GM18511 (cell line): ENCODE data around the gene SFTPD.
"Not testable (repeated sequence)": the region's sequence is repeated elsewhere in the genome, so short reads cannot be mapped to it uniquely, and the experiment has no call there.

Experiments used
- ATAC-seq: cut with Tn5 transposase; IDR thresholded peaks from one replicate; pipeline ENCODE4 v1.9.1; 2021; ENCODE audit warnings: mild to moderate bottlenecking, moderate library complexity; ENCODE audit not compliant: unreplicated experiment

The SFTPD gene

GRCh38 chr10:79927111-79927828 is 21.6 kb downstream of the SFTPD start:
- no peak for ATAC-seq

GRCh38 chr10:79926037-79926436 is 22.9 kb downstream of the SFTPD start:
- ATAC-seq = no peak

GRCh38 chr10:79925614-79926013 is 23.3 kb downstream of the SFTPD start:
- no peak for ATAC-seq

DNA sequence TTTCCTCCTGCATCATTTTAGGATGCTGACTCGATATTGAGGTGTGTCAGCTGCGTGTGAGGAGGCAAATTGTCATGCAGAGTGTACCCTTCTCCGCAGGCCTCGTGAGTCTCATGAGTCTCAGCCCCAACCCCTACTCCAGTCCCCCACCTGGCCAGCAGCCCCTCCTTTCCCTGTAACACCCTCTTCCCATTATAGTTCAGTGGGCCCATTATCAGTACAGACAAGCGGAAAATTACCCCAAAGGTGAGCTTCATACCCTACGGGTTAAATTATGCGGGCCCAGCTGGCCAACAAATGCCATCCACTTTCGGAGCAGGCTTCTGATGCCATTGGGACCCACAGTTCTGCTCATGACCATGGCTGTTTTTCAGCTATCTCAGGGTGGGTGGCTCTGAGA is 25.2 kb downstream of the SFTPD start:
- ATAC-seq = no peak

GRCh38 chr10:79923145-79923544 is 25.8 kb downstream of the SFTPD start:
- no peak for ATAC-seq

- ATAC-seq = not testable (repeated sequence)
These were observed 26.9 kb downstream of the SFTPD start for GRCh38 chr10:79922011-79922412.

DNA sequence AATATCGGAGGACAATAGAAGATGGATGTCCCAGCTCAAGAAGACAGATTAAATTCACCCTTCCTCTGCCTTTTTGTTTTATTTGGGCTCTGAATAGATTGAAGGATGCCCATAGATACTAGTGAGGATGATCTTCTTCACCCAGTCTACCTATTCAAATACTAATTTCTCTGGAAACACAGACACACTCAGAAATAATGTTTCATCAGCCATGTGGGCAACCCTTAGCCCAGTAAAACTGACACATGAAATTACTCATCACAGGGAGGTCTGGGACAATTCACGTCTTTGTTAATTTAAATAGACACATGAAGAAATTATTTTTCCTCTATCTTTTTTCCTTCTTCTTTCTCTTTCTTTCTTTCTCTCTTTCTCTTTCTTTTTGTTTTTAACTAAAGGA is 33.1 kb downstream of the SFTPD start:
- ATAC-seq = not testable (repeated sequence)

GRCh38 chr10:79914512-79914911 is 34.4 kb downstream of the SFTPD start:
- not testable (repeated sequence) for ATAC-seq

DNA sequence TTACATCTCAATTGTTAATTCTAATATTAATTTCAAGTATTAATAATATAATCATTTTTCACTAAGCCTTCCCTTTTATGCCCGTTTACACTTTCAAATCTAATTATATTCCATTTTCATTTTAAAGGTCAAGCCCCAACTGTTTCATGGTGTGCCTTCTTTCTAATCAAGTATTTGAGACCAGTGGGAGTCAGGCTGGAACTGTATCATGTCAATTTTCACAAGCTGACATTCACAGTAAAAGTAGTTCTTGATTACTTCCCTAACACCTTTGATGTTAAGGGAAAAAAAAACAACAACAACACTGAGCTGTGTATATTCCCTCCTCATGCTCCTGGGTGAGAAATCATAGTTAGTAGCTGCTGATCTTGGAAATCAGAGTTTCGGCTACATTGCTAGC is 38.1 kb downstream of the SFTPD start:
- ATAC-seq = no peak

DNA sequence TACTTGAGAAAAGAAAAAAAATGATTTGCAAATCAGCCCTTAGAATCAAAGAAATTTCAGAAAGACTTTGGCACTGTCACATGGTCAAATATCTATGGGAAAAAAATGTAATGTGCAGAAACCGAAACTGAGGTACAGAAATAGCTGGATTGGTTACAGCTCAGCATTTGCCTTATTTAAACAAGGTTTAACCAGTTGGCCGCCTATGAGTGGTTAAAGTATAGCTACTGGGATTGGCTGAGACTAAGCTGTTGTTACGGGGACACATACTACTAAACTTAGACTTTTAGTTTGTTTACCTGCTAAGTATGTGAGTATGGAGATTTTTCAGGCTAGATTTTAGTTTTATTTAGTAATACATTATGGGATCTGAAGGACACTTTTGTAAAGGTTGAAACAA is 38.6 kb downstream of the SFTPD start:
- no peak for ATAC-seq

DNA sequence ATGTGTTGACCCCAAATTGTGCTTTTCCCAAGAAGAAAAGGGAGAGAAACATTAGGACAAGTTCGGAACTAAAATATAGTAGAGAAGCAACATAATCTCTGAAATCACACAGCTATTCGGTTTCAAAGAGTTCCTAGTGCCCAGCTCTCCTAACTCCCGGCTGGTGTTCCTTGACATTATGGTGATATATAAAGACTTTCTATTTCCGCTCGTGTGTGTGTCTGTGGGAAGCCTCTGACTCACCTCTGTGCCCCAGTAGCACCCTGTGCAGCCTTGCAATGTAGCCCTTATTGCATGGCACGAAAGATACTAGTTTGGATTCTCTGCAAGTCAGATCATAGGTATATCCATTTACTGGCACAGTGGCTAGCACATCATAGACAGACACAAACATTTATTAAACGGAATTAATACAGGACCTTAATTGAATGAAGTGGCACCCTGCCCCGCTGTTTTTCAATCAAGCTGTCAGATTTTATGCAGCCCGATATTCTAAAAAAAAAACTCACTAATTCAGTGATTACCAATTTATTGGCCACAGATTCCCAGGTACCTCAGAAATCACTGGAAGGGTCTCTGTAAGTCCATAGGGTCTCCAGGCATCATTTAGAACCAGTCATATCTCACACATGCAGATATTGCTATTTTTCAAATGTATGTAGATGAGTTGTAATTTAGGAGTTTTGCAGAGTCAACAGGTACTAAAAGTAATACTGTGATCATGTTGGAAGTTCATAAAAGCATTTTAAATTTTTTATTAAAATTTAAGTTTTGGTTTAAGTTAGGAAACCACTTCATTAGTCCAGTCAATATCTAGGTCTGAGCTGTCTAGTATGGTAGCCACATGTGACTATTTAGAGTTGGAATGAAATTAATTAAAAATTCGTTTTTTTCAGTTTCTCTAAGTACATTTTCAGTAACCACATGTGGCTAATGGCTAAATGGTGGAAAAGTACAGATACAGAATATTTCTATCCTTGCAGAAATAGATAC is 43.3 kb downstream of the SFTPD start:
- no peak for ATAC-seq

DNA sequence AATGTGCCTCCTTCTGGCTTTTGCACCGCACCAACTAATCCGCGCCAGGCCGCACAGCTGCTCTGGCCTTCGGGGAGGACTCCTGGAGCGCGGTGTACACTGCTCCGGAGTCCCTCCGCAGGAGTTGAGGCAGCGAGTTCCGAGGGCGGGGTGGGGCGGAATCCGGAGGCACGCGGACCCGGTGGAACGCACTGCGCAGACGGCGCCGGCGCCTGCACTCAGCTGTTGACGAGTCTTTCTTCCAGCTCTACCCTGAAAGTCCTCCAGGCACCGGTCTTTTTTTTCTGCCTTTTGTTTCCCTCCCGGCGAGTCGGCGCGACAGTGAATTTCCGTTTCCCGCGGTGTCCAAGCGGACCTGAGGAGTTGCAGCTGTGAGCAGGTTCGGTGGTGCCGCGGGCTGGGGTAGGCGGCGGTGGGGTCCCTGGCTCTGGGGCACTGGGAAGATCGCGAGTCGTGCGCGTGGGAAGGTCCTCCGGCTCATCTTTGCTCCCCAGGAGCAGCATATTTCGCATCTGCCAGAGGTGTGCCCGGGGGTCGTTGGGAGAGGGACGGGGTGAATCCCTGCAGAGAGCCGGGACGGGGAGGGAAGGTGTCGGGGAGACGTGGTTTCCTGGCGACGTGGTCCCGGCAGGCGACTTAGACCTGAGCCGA is 44.1 kb downstream of the SFTPD start:
- ATAC-seq = peak; percentile 67

DNA sequence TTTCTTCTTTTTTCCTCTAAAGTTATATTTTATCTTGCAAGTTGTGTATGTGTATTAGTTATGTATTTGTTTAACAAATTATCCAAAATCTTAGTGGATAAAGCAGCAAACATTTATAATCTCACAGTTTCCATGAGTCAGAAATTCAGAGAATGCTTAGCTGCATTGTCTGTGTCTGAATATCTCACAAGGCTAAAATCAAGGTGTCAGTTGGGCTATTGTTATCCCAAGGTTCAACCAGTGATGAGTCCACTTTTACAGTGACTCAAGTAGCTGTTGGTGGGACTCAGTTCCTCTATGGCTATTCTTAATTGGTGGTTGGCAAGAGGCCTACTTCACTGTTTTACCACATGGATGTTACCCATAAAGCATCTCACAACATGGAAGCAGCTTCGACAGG is 47.3 kb downstream of the SFTPD start:
- ATAC-seq = not testable (repeated sequence)

- no peak for ATAC-seq
These were observed 50.1 kb downstream of the SFTPD start for GRCh38 chr10:79898597-79899325.

GRCh38 chr10:79892896-79893295 is 56.0 kb downstream of the SFTPD start:
- ATAC-seq = not testable (repeated sequence)

GRCh38 chr10:79890469-79890868 is 58.4 kb downstream of the SFTPD start:
- ATAC-seq = no peak

GRCh38 chr10:79888984-79889383 is 59.9 kb downstream of the SFTPD start:
- not testable (repeated sequence) for ATAC-seq
